Epithelial cell of esophagus (primary cell): ENCODE measurements around the gene TSHR.

Experiments
- DNase-seq: peaks from one replicate; pipeline ENCODE4 v3.0.0; 2010; ENCODE audit warnings: low read depth
- H3K4me3 ChIP-seq: 2 replicates; pipeline ENCODE4 v1.5.1; 2011; ENCODE audit warnings: mild to moderate bottlenecking, low read length, control low read depth
- TF ChIP-seq, protein P1 (sequence below): IDR thresholded peaks from 2 replicates; pipeline ENCODE4 v1.5.1; 2011; ENCODE audit warnings: low read depth, mild to moderate bottlenecking, low read length, control low read depth, inconsistent platforms; ENCODE audit not compliant: insufficient read depth; ENCODE audit errors: missing control alignments

The TSHR gene

DNA sequence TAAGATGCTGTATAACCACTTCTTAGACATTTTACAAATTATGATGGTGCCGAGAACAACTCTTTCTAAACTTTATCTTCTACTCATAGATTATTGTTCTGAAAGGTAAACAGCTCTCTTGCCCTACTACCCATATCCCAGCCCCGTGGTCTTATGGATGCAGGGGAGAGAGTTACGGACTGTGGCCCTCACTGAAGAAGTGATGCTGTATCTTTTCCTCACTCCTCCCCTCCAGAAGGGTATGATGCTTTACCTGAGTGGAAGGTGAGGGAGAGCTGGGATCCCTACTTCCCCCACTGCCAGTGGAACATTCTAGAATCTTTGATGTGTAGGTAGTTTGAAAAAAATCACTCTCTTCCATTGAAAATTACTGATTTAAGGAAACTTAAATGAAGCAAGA, 3.5 kb downstream of the TSHR start:
- TF ChIP-seq, protein P1, sequence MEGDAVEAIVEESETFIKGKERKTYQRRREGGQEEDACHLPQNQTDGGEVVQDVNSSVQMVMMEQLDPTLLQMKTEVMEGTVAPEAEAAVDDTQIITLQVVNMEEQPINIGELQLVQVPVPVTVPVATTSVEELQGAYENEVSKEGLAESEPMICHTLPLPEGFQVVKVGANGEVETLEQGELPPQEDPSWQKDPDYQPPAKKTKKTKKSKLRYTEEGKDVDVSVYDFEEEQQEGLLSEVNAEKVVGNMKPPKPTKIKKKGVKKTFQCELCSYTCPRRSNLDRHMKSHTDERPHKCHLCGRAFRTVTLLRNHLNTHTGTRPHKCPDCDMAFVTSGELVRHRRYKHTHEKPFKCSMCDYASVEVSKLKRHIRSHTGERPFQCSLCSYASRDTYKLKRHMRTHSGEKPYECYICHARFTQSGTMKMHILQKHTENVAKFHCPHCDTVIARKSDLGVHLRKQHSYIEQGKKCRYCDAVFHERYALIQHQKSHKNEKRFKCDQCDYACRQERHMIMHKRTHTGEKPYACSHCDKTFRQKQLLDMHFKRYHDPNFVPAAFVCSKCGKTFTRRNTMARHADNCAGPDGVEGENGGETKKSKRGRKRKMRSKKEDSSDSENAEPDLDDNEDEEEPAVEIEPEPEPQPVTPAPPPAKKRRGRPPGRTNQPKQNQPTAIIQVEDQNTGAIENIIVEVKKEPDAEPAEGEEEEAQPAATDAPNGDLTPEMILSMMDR: no peak
- H3K4me3 ChIP-seq: no peak overlapping the region
- no peak for DNase-seq

DNA sequence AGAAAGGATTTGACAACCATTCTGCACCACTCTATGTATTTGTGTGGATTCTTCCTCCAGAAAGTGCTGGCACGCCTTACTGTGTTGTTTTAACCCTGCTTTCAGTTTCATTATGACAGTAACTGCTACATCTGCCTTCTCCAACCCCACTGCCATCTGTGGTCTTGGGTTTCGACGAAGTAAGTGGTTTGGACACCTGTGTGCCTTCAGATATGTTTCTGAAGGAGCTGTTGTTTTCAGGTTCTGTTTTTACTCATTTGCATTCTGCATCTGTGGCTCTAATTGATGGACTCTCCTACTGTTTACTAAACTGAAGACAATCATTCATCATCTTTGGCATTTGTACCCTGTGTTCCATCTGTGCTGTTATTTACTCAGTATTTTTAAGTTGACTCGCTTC, 4.1 kb downstream of the TSHR start:
- TF ChIP-seq, protein P1: no peak
- no peak overlapping the region for H3K4me3 ChIP-seq

DNA sequence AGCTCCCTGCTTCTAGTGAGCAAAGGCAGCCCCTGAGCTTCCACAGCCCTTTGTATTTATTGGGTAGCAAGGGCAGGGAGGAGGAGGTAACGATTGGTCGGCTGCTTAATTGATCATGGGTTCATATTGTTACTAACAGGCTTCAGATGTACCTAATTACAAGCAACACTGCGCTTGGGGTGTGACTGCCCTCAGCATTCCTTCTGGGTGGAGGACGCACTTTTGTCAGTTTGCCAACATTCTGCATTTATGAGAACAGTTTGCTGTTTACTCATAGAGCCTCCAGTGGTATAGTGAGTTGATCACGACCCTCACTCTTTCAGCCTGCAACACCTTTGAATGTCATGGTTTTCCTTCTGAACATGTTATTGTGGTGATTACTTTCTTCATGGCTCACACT, 9.6 kb downstream of the TSHR start:
- peak; percentile 47 for DNase-seq
- TF ChIP-seq, protein P1: no peak
- no peak overlapping the region for H3K4me3 ChIP-seq

More for the DNA sequence above, 4.1 kb downstream of the TSHR start:
- DNase-seq: no peak

DNA sequence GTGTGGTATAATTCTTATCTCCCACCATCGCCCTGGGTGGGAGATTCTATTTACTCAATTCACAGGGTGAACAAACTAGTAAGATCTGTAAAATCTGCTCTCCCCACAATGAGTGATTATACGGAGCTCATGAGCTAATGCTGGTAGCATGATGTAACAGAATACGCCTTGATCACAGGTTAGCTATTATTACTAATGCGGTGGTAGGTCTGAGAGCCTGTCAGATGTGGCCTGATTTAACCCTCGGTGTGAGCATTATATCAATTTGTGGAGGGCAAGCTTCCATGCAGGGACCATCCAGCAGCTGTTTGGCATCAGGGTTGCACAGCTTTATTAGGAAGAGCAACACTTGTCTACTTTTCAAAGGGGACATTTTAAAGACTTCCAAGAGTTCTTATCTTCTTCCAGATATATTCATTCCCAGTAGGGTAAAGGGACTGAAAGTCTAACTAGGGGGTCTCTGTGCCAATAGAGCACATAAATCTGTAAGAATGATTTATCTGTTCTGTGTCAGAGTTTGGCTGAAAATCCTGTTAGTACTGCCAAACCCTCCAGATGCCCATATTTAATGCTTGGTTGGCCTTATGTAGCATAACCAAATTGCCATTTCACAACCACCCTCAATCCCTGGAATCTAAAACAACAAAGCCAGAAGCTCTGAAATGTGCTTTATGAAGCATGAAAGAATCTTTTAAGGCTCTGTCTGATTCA, 18.7 kb downstream of the TSHR start:
- TF ChIP-seq, protein P1: no peak
- H3K4me3 ChIP-seq: no peak overlapping the region
- DNase-seq: peak; percentile 23

DNA sequence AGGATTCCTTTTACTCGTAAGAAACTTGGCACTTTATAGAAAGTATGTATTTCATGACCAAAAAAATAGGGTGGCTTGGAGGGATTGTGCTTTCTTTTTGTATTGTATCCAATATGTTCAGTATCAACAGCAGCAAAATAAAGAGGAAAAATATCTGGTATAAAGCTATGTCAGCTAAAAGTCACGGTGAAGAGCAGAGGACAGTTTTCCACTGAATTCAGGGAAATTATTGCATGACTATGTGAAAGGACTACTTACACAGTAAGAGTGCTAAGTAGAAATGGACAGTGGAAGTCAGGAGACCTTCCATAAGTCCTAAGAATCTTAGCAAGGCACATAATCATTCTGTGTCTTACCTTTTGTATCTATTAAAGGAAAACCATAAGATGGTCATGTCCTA, 19.3 kb downstream of the TSHR start:
- no peak for DNase-seq
- H3K4me3 ChIP-seq: no peak overlapping the region
- TF ChIP-seq, protein P1: no peak

DNA sequence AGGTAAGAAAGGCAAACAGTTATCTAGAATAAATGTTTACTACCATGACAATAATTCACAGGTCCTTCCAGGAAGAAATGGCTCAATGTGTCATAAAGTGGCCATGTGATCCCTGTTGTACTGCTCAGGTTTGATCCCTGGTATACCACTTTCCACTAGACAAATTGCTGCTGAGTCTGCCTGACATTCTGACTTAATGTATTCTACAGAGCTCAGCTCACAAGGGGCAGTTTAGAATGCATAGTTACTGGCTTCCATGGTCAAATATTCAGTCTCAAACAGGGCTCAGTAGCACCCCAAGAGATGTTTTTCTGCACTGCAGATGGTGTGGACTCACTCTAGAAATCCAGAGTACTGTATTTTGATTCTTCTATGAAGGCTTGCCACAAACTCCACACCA, 21.8 kb downstream of the TSHR start:
- TF ChIP-seq, protein P1: no peak
- no peak for DNase-seq

DNA sequence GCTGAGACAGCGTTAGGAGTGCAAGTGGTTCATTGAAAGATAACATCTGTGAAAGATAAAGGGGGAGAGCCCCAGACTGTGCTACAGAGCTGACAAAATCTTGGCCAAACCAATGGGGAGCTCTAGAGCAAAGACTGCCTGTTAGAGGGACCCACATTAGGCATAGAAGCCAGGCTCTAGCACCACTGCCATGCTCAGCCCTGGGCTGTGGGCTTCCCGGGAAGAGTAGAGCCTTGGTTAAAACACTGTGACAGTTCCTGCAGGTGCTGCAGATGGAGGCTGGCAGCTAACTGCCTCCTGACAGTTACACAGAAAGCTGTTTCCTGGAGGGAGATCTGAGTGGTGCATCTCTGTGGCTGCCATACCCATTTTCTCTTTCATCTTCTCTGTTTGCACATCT, 23.0 kb downstream of the TSHR start:
- TF ChIP-seq, protein P1: no peak
- DNase-seq: no peak
- H3K4me3 ChIP-seq: no peak overlapping the region

More for the DNA sequence above, 21.8 kb downstream of the TSHR start:
- no peak overlapping the region for H3K4me3 ChIP-seq
